Measurements from ENCODE around the gene NEDD9.

The NEDD9 gene

DNA sequence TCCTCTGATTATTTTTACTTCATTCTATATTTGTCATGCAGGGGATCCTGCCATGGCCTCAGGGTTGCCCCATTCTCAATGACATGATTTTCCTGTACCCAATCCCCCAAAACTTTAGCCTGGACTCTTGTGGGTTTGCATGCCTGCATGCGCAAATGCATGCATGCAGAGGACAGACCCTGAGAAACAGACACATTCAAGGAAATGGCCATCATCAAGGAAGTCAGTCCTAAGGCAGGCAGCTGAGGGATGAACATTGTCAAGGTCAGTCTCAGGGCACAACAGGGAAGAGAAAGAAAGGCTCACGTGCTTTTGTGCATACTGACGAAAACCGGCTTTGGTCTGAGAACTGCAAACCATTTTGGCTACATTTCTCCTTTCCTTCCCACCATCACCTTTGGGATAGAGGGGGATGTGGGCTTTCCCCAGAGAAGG, 13.1 kb downstream of the NEDD9 start:
- TF ChIP-seq TEAD4 (IDR thresholded peaks at IDR 0.05) (no peak), MAX (IDR thresholded peaks at IDR 0.05) (no peak), EGR1 (IDR thresholded peaks at IDR 0.05) (no peak), TCF12 (IDR thresholded peaks at IDR 0.05; ENCODE audit: low read depth) (no peak), EP300 (IDR thresholded peaks at IDR 0.05; ENCODE audit: borderline replicate concordance) (no peak), CEBPB (IDR thresholded peaks at IDR 0.05) (no peak), CREB1 (IDR thresholded peaks at IDR 0.05; ENCODE audit: low read depth) (no peak), NFIC (IDR thresholded peaks at IDR 0.05) (no peak), USF1 (IDR thresholded peaks at IDR 0.05) (no peak), TAF1 (IDR thresholded peaks at IDR 0.05; ENCODE audit: low read depth) (no peak), YY1 (IDR thresholded peaks at IDR 0.05; ENCODE audit: low read depth) (no peak), RAD21 (IDR thresholded peaks at IDR 0.05; ENCODE audit: low read depth) (no peak), FOXM1 (IDR thresholded peaks at IDR 0.05; ENCODE audit: borderline replicate concordance, low read depth) (no peak), ZBTB7A (IDR thresholded peaks at IDR 0.05; ENCODE audit: low read depth) (no peak)
- TF ChIP-seq, protein P1, sequence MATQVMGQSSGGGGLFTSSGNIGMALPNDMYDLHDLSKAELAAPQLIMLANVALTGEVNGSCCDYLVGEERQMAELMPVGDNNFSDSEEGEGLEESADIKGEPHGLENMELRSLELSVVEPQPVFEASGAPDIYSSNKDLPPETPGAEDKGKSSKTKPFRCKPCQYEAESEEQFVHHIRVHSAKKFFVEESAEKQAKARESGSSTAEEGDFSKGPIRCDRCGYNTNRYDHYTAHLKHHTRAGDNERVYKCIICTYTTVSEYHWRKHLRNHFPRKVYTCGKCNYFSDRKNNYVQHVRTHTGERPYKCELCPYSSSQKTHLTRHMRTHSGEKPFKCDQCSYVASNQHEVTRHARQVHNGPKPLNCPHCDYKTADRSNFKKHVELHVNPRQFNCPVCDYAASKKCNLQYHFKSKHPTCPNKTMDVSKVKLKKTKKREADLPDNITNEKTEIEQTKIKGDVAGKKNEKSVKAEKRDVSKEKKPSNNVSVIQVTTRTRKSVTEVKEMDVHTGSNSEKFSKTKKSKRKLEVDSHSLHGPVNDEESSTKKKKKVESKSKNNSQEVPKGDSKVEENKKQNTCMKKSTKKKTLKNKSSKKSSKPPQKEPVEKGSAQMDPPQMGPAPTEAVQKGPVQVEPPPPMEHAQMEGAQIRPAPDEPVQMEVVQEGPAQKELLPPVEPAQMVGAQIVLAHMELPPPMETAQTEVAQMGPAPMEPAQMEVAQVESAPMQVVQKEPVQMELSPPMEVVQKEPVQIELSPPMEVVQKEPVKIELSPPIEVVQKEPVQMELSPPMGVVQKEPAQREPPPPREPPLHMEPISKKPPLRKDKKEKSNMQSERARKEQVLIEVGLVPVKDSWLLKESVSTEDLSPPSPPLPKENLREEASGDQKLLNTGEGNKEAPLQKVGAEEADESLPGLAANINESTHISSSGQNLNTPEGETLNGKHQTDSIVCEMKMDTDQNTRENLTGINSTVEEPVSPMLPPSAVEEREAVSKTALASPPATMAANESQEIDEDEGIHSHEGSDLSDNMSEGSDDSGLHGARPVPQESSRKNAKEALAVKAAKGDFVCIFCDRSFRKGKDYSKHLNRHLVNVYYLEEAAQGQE (IDR thresholded peaks at IDR 0.05; ENCODE audit: low read depth): no peak

GRCh38 chr6:11218538-11219399, 13.7 kb downstream of the NEDD9 start:
- TF ChIP-seq EP300 (IDR thresholded peaks at IDR 0.05; ENCODE audit: borderline replicate concordance): no peak
- TF ChIP-seq FOXM1 (IDR thresholded peaks at IDR 0.05; ENCODE audit: borderline replicate concordance, low read depth): no peak

DNA sequence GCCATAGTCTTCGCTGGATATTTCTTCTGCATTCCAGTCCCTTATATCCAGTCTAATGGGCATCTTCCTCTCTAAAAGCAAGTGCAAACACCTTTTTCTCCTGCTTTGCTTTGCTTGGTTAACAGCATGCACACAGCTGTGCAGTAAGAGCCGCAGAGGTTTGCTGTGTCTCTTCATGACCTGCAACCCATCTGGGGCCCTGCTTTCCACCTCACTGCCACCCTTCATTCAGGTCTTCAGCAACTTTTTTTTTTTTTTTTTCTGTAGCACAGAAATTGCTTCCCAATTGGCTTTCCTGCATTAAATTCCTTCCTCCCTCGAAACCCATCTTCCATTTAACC, 14.4 kb downstream of the NEDD9 start:
- TF ChIP-seq EGR1 (IDR thresholded peaks at IDR 0.05) (no peak), USF1 (IDR thresholded peaks at IDR 0.05) (no peak), FOXM1 (IDR thresholded peaks at IDR 0.05; ENCODE audit: borderline replicate concordance, low read depth) (no peak), RAD21 (IDR thresholded peaks at IDR 0.05; ENCODE audit: low read depth) (no peak), CEBPB (IDR thresholded peaks at IDR 0.05) (no peak), TAF1 (IDR thresholded peaks at IDR 0.05; ENCODE audit: low read depth) (no peak), TCF12 (IDR thresholded peaks at IDR 0.05; ENCODE audit: low read depth) (no peak), MAX (IDR thresholded peaks at IDR 0.05) (no peak), EP300 (IDR thresholded peaks at IDR 0.05; ENCODE audit: borderline replicate concordance) (no peak), ZBTB7A (IDR thresholded peaks at IDR 0.05; ENCODE audit: low read depth) (no peak), YY1 (IDR thresholded peaks at IDR 0.05; ENCODE audit: low read depth) (no peak)
- TF ChIP-seq, protein P1 (IDR thresholded peaks at IDR 0.05; ENCODE audit: low read depth): no peak

DNA sequence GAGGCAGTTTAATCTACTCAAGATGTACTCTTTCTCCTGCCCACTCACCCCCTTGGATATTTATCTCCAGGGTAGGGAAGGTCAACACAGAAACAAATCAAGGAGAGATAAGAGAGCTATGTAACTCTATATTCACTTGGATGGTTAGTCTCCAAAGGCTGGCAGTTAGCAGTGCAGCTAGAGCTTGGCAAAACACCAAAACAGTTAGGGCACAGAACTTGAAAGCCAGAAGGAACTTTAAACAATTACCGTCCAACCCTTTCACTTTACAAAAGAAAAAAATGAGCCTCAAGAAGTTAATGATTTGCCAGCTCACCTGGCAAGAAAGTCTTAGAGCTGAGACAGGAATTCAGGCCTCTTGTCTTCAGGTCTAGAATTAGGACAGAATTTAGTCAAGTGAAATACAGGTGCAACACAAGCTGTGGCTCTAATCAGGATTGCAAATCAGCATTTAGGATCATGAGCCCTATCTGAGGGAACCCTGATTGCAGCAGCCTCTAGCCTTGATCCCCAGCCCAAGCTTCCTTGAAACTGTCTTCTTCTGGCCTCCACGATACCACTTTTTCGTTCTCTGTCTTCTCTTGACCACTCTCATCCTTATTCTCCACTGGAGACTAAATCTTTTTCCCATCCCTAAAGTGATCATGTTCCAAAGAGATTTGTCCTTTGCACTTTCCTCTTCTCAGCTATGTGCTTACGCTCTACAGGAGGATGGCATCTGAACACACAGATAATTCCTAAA, 14.9 kb downstream of the NEDD9 start:
- TF ChIP-seq NFIC (IDR thresholded peaks at IDR 0.05) (peak; percentile 65), TCF12 (IDR thresholded peaks at IDR 0.05; ENCODE audit: low read depth) (no peak)

GRCh38 chr6:11215773-11216172, 16.7 kb downstream of the NEDD9 start:
- TF ChIP-seq TAF1 (IDR thresholded peaks at IDR 0.05; ENCODE audit: low read depth): no peak
- peak; percentile 56 for TF ChIP-seq TEAD4 (IDR thresholded peaks at IDR 0.05)
- TF ChIP-seq EGR1 (IDR thresholded peaks at IDR 0.05): no peak
- TF ChIP-seq USF1 (IDR thresholded peaks at IDR 0.05): no peak
- no peak for TF ChIP-seq CEBPB (IDR thresholded peaks at IDR 0.05)
- peak; percentile 76 for TF ChIP-seq NFIC (IDR thresholded peaks at IDR 0.05)
- no peak for TF ChIP-seq YY1 (IDR thresholded peaks at IDR 0.05; ENCODE audit: low read depth)
- peak; percentile 50 for TF ChIP-seq MAX (IDR thresholded peaks at IDR 0.05)
- TF ChIP-seq RAD21 (IDR thresholded peaks at IDR 0.05; ENCODE audit: low read depth): no peak
- TF ChIP-seq FOXM1 (IDR thresholded peaks at IDR 0.05; ENCODE audit: borderline replicate concordance, low read depth): 0 out of 2 replicates have a peak, but pooled peaks have one; percentile 24
- TF ChIP-seq CREB1 (IDR thresholded peaks at IDR 0.05; ENCODE audit: low read depth): no peak
- TF ChIP-seq EP300 (IDR thresholded peaks at IDR 0.05; ENCODE audit: borderline replicate concordance): peak; percentile 59
- peak; percentile 53; the same call in 1 of the 2 replicates for TF ChIP-seq TCF12 (IDR thresholded peaks at IDR 0.05; ENCODE audit: low read depth)
- TF ChIP-seq, protein P1 (IDR thresholded peaks at IDR 0.05; ENCODE audit: low read depth): no peak
- TF ChIP-seq ZBTB7A (IDR thresholded peaks at IDR 0.05; ENCODE audit: low read depth): no peak

All from Ishikawa (cell line).